Spleen (tissue), 11 donors: ENCODE measurements around the gene ALK. TPM values are rescaled to one million over a fixed set of nuclear protein-coding genes. Genes with fewer than 3 reads are reported as not detected.

Experiments used
- DNase-seq: peaks from one replicate; pipeline ENCODE4 v3.0.0-alpha.2; 2020
- H3K27ac ChIP-seq, 8 donors: fragments of 200-600 bp; sonication (generic) in 7 of 8; 1 replicate in 4 of 8; 2 replicates in 4 of 8; pipeline versions ENCODE4 v1.5.0 to v1.8.0; 2016 to 2021; ENCODE audit warnings: inconsistent platforms in 4 of 8, mild to moderate bottlenecking in 4 of 8, moderate library complexity in 1 of 8
- H3K27me3 ChIP-seq, 7 donors: fragments of 200-600 bp; sonication (generic) in 6 of 7; replicated peaks in 1 of 7; 1 replicate in 4 of 7; 2 replicates in 3 of 7; pipeline versions ENCODE4 v1.5.0 to v1.8.0; 2016 to 2021; ENCODE audit warnings: inconsistent platforms in 3 of 7, mild to moderate bottlenecking in 1 of 7
- H3K36me3 ChIP-seq, 6 donors: fragments of 200-600 bp; sonication (generic) in 5 of 6; 1 replicate in 4 of 6; 2 replicates in 2 of 6; pipeline versions ENCODE4 v1.5.0 to v1.8.0; 2016 to 2021; ENCODE audit warnings: inconsistent platforms in 2 of 6
- H3K4me1 ChIP-seq, 6 donors: fragments of 200-600 bp; sonication (generic) in 5 of 6; 1 replicate in 3 of 6; 2 replicates in 3 of 6; pipeline versions ENCODE4 v1.5.0 to v1.8.0; 2016 to 2021; ENCODE audit warnings: inconsistent platforms in 3 of 6
- H3K4me3 ChIP-seq, 8 donors: fragments of 200-600 bp; sonication (generic) in 7 of 8; 1 replicate in 4 of 8; 2 replicates in 4 of 8; pipeline versions ENCODE4 v1.5.0 to v1.8.0; 2016 to 2021; ENCODE audit warnings: inconsistent platforms in 4 of 8, mild to moderate bottlenecking in 4 of 8, moderate library complexity in 2 of 8
- H3K9me3 ChIP-seq, 8 donors: fragments of 200-600 bp; sonication (generic) in 7 of 8; 1 replicate in 4 of 8; 2 replicates in 4 of 8; pipeline versions ENCODE4 v1.5.0 to v1.8.0; 2016 to 2021; ENCODE audit warnings: inconsistent platforms in 4 of 8
- POLR2A ChIP-seq, 3 donors: fragments of 450-650 bp; IDR thresholded peaks; one replicate each; pipeline ENCODE4 v1.5.1; 2017; ENCODE audit warnings: antibody characterized with exemption in 3 of 3, mild to moderate bottlenecking in 1 of 3
- POLR2AphosphoS5 ChIP-seq, 3 donors: sonication (generic); formaldehyde crosslinking; IDR thresholded peaks; one replicate each; pipeline ENCODE4 v1.5.1; 2017; ENCODE audit warnings: antibody characterized with exemption in 3 of 3
- WGBS, 5 donors: extraction: QIAGEN DNeasy Blood & Tissue Kit in 3 of 5; methylation state at CpG; one replicate each; pipeline versions ENCODE4 v1.1.5 to v1.1.7; 2013 to 2018; 5-methylcytosine and 5-hydroxymethylcytosine counted together
- intact Hi-C: fragments of 100-400 bp; cut with DNase I; formaldehyde crosslinking; loops from one replicate; pipeline ENCODE4 v1.15.0; 2023; ENCODE audit warnings: low total_unique reads
- polyA plus RNA-seq, 3 donors: library from polyadenylated mRNA; stranded (reverse); fragments of 200-250 nt; gene quantifications; one replicate each; pipeline ENCODE4 v1.2.1, GENCODE V29; 2013
- total RNA-seq, 7 donors: library from RNA; depleted of rRNA in 3 of 7; stranded (reverse); fragments of >200 nt in 3 of 7; fragmentation: NEBNext Ultra II Directional in 4 of 7; extraction: Animal tissue kit (Norgen Biotek cat#: 25700) in 4 of 7; gene quantifications; one replicate each; pipeline versions ENCODE4 v1.1.0 to v1.2.1, GENCODE V29; 2016 to 2021
- TF ChIP-seq, protein P1 (sequence below), 11 experiments: fragments of 200-600 bp in 7 of 11; fragments of 450-650 bp in 4 of 11; sonication (generic) in 4 of 11; IDR thresholded peaks in 8 of 11; conservative IDR thresholded peaks in 3 of 11; 1 replicate in 7 of 11; 2 replicates in 4 of 11; pipeline versions ENCODE4 v1.4.0 to v1.8.0; 2016 to 2021; ENCODE audit warnings: antibody characterized with exemption in 11 of 11, inconsistent platforms in 4 of 11, mild to moderate bottlenecking in 1 of 11
- donor health status: healthy with polysubstance abuse.
- donor health status: DM: no; HTN: no; CAD: no; lungs with moderate emphysema.
- donor health status: DM: no; HTN: no; CAD: no.
- donor health status: Bipolar disorder and iron deficiency.
- donor health status: healthy.
- donor health status: DM: no; HTN: no; CAD: no.
- donor health status: DM: yes; HTN: yes; CAD: no.

ALK gene
- total and polyA plus RNA-seq, 10 donors = 0.03 to 0.28 (median 0.06) TPM; not detected in 7

DNA sequence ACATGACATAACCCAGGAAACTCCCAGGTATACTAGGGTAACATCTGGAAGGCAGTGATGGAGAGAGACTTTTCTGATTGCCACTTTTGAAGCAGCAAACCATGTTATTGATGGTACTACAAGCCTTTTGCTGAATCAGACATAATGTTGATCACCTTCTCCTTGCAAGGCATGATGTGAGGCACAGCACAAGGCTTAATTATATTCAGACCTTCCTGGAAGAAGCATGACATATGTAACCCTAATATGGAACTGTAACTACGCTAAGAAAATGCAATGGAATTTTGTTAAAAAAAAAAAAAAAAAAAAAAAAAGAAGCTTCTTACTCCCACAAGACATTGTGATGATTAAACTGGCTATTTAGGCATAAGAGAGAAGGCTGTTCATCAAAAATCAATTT is 145.4 kb downstream of the ALK start:
- intact Hi-C loops = no loop called here
- WGBS, 5 donors = 49 to 78% (median 73%) methylated on average over 1 of the region's 1 CpG
- no peaks in the 10 kb centered on the region for H3K36me3 ChIP-seq
- H3K27ac ChIP-seq = no peak overlapping the region
- no peaks in the 10 kb centered on the region for H3K4me1 ChIP-seq
- no peak for DNase-seq
- H3K4me3 ChIP-seq = no peak overlapping the region
- no peaks in the 10 kb centered on the region for H3K27me3 ChIP-seq
- no peak for TF ChIP-seq POLR2AphosphoS5 (IDR thresholded peaks at IDR 0.05)
- TF ChIP-seq POLR2A (IDR thresholded peaks at IDR 0.05) = no peak
- TF ChIP-seq, protein P1, sequence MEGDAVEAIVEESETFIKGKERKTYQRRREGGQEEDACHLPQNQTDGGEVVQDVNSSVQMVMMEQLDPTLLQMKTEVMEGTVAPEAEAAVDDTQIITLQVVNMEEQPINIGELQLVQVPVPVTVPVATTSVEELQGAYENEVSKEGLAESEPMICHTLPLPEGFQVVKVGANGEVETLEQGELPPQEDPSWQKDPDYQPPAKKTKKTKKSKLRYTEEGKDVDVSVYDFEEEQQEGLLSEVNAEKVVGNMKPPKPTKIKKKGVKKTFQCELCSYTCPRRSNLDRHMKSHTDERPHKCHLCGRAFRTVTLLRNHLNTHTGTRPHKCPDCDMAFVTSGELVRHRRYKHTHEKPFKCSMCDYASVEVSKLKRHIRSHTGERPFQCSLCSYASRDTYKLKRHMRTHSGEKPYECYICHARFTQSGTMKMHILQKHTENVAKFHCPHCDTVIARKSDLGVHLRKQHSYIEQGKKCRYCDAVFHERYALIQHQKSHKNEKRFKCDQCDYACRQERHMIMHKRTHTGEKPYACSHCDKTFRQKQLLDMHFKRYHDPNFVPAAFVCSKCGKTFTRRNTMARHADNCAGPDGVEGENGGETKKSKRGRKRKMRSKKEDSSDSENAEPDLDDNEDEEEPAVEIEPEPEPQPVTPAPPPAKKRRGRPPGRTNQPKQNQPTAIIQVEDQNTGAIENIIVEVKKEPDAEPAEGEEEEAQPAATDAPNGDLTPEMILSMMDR (IDR thresholded peaks at IDR 0.05 in 8 of 11, conservative IDR thresholded peaks at IDR 0.05 in 3 of 11) = no peak
- H3K9me3 ChIP-seq = no peaks in the 10 kb centered on the region

DNA sequence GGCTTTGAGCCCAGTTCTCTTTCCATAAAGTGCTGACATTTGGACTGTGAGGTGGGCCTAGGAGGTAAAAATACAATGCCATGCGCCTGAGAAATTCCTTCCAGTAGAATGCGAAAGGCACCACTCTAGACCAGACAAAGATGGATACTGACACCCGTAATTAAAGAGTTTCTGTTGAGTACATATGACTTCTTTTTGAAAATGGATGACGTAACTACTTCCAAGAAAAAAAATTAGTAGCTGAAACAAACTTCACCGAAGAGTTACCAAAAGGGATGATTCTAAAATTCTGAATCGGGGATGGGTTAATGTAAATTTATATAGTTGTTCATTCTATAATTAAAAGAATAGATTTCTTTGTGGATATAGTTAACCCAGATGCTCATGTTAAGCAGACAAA is 146.8 kb downstream of the ALK start:
- no peak overlapping the region for H3K4me3 ChIP-seq
- H3K4me1 ChIP-seq = no peaks in the 10 kb centered on the region
- H3K27me3 ChIP-seq = peaks cover 0 to 5% (median 0%) of the 10 kb centered on the region in 7 donors
- no peak for DNase-seq
- no peaks in the 10 kb centered on the region for H3K36me3 ChIP-seq
- H3K27ac ChIP-seq = no peak overlapping the region
- no peaks in the 10 kb centered on the region for H3K9me3 ChIP-seq
- TF ChIP-seq, protein P1 (IDR thresholded peaks at IDR 0.05 in 8 of 11, conservative IDR thresholded peaks at IDR 0.05 in 3 of 11) = no peak
- TF ChIP-seq POLR2A (IDR thresholded peaks at IDR 0.05) (no peak), POLR2AphosphoS5 (IDR thresholded peaks at IDR 0.05) (no peak)
- 90 to 95% (median 93%) methylated on average over 6 of the region's 6 CpGs for WGBS, 5 donors
- intact Hi-C loops = no loop called here

DNA sequence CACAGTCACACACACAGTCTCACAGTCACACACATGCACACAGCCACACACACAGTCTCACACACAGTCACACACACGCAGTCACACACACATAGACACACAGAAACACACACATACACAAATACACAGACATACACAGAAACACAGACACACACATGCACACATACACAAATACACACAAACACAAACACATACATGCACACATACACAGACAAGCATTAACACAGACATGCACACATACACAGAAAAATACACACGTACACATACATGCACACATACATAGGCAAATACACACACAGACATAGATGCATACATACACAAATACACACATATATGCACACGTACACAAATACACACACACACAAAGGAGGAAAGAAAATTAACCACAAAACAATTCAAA is 150.5 kb downstream of the ALK start:
- Histone ChIP-seq H3K9me3 (no peaks in the 10 kb centered on the region), H3K27me3 (peaks cover 0 to 14% (median 0%) of the 10 kb centered on the region in 7 donors), H3K36me3 (no peaks in the 10 kb centered on the region), H3K4me3 (no peak overlapping the region), H3K27ac (no peak overlapping the region), H3K4me1 (no peaks in the 10 kb centered on the region)
- TF ChIP-seq POLR2A (IDR thresholded peaks at IDR 0.05) = no peak
- intact Hi-C loops = no loop called here
- 79 to 90% (median 88%) methylated on average over 3 of the region's 3 CpGs for WGBS, 5 donors
- no peak for DNase-seq

DNA sequence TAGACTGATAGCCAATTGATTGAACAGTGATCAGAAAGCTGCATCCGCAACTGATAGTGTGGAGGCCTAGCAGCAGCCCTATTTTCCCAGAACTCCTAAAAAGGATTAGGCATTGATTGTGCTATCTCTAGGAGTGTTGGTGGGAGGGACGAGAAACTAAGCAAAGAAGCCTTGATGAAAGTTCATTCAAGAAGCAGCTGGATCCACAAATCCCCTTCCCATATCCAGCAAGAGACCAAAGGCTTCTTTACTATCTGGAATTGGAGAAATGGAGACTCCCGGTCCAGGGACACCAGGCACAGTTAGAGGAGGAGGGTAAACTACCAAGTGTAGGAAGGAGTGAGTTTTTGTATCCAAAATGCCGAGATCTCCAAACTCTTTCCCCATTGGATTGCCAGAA is 151.5 kb downstream of the ALK start:
- TF ChIP-seq POLR2AphosphoS5 (IDR thresholded peaks at IDR 0.05) = no peak
- TF ChIP-seq, protein P1 (IDR thresholded peaks at IDR 0.05 in 8 of 11, conservative IDR thresholded peaks at IDR 0.05 in 3 of 11) = no peak
- TF ChIP-seq POLR2A (IDR thresholded peaks at IDR 0.05) = no peak
- Histone ChIP-seq H3K9me3 (no peaks in the 10 kb centered on the region), H3K27me3 (peaks cover 0 to 14% (median 0%) of the 10 kb centered on the region in 7 donors), H3K27ac (no peak overlapping the region), H3K4me3 (no peak overlapping the region), H3K4me1 (no peaks in the 10 kb centered on the region), H3K36me3 (no peaks in the 10 kb centered on the region)
- 82 to 93% (median 88%) methylated on average over 4 of the region's 4 CpGs for WGBS, 5 donors
- intact Hi-C loops = no loop called here
- DNase-seq = no peak
